Central memory CD4-positive, alpha-beta T cell (primary cell): Measurements from ENCODE around the gene SVIL.
"Not testable (repeated sequence)": the region's sequence is repeated elsewhere in the genome, so short reads cannot be mapped to it uniquely, and the experiment has no call there.

Experiments used
- DNase-seq: peaks from one replicate; pipeline ENCODE4 v3.0.0; 2022

SVIL gene

GRCh38 chr10:29539412-29539811, 95.4 kb downstream of the SVIL start:
- DNase-seq, result no peak

- DNase-seq, result no peak
Measured at GRCh38 chr10:29537799-29538198, 97.0 kb downstream of the SVIL start.

- not testable (repeated sequence) for DNase-seq
Measured at GRCh38 chr10:29536691-29537090, 98.1 kb downstream of the SVIL start.

GRCh38 chr10:29535778-29536453, 98.9 kb downstream of the SVIL start:
- DNase-seq, result no peak

GRCh38 chr10:29535012-29535777, 99.6 kb downstream of the SVIL start:
- DNase-seq, result no peak

- no peak for DNase-seq
Measured at GRCh38 chr10:29534590-29534989, 100.2 kb downstream of the SVIL start.

GRCh38 chr10:29533696-29534285, 101.0 kb downstream of the SVIL start:
- DNase-seq, result no peak

- DNase-seq, result no peak
Measured at GRCh38 chr10:29533046-29533445, 101.7 kb downstream of the SVIL start.

- DNase-seq, result no peak
Measured at GRCh38 chr10:29532256-29532878, 102.4 kb downstream of the SVIL start.

GRCh38 chr10:29530112-29530976, 104.4 kb downstream of the SVIL start:
- DNase-seq, result no peak

GRCh38 chr10:29529146-29529545, 105.6 kb downstream of the SVIL start:
- DNase-seq, result no peak

GRCh38 chr10:29525762-29526161, 109.0 kb downstream of the SVIL start:
- DNase-seq, result no peak

- DNase-seq, result no peak
Measured at GRCh38 chr10:29524720-29525119, 110.1 kb downstream of the SVIL start.

GRCh38 chr10:29524294-29524693, 110.5 kb downstream of the SVIL start:
- no peak for DNase-seq

- no peak for DNase-seq
Measured at GRCh38 chr10:29522918-29523317, 111.9 kb downstream of the SVIL start.

- no peak for DNase-seq
Measured at GRCh38 chr10:29522061-29522855, 112.5 kb downstream of the SVIL start.

- no peak for DNase-seq
Measured at GRCh38 chr10:29519659-29520058, 115.1 kb downstream of the SVIL start.

- DNase-seq, result no peak
Measured at GRCh38 chr10:29517352-29517923, 117.3 kb downstream of the SVIL start.

GRCh38 chr10:29516309-29516932, 118.3 kb downstream of the SVIL start:
- DNase-seq, result not testable (repeated sequence)

- DNase-seq, result not testable (repeated sequence)
Measured at GRCh38 chr10:29515879-29516278, 118.9 kb downstream of the SVIL start.

GRCh38 chr10:29515104-29515503, 119.7 kb downstream of the SVIL start:
- not testable (repeated sequence) for DNase-seq
